ENCODE results near the gene NR4A3.

GRCh38 chr9:99885747-99886146 lies 64.1 kb downstream of the NR4A3 start:
- TF ChIP-seq, protein P1, sequence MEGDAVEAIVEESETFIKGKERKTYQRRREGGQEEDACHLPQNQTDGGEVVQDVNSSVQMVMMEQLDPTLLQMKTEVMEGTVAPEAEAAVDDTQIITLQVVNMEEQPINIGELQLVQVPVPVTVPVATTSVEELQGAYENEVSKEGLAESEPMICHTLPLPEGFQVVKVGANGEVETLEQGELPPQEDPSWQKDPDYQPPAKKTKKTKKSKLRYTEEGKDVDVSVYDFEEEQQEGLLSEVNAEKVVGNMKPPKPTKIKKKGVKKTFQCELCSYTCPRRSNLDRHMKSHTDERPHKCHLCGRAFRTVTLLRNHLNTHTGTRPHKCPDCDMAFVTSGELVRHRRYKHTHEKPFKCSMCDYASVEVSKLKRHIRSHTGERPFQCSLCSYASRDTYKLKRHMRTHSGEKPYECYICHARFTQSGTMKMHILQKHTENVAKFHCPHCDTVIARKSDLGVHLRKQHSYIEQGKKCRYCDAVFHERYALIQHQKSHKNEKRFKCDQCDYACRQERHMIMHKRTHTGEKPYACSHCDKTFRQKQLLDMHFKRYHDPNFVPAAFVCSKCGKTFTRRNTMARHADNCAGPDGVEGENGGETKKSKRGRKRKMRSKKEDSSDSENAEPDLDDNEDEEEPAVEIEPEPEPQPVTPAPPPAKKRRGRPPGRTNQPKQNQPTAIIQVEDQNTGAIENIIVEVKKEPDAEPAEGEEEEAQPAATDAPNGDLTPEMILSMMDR (IDR thresholded peaks at IDR 0.05), result no peak
- TF ChIP-seq POLR2AphosphoS5 (IDR thresholded peaks at IDR 0.05) (no peak), POLR2A (IDR thresholded peaks at IDR 0.05) (no peak), EP300 (IDR thresholded peaks at IDR 0.05) (no peak)
